H1 (cell line): Measurements from ENCODE around the gene SUV39H2. TPM values are rescaled to one million over a fixed set of nuclear protein-coding genes. Genes with fewer than 3 reads are reported as not detected.

Source experiments
- ATF2 ChIP-seq: IDR thresholded peaks from 2 replicates; pipeline ENCODE4 v1.6.1; 2012; ENCODE audit warnings: low read length, inconsistent platforms
- CHD7 ChIP-seq: fragments of 300-600 bp; sonication (generic); IDR thresholded peaks from 2 replicates; pipeline ENCODE4 v1.7.1; 2012; ENCODE audit warnings: low read length, moderate library complexity, mild to moderate bottlenecking, inconsistent platforms; ENCODE audit not compliant: insufficient replicate concordance
- CREB1 ChIP-seq: IDR thresholded peaks from 2 replicates; pipeline ENCODE4 v1.6.1; 2012; ENCODE audit warnings: inconsistent platforms
- NANOG ChIP-seq: IDR thresholded peaks from 2 replicates; pipeline ENCODE4 v1.6.1; 2011; ENCODE audit warnings: low read length, low read depth, mild to moderate bottlenecking, inconsistent platforms; ENCODE audit not compliant: insufficient read depth, poor library complexity, severe bottlenecking
- RAD21 ChIP-seq, 2 experiments: IDR thresholded peaks in 1 of 2; conservative IDR thresholded peaks in 1 of 2; 2 replicates each; pipeline ENCODE4 v1.6.1; 2011; ENCODE audit warnings: low read depth in 2 of 2, low read length in 2 of 2, improper control_type of control experiment in 1 of 2, inconsistent platforms in 1 of 2, mild to moderate bottlenecking in 1 of 2, moderate library complexity in 1 of 2
- RXRA ChIP-seq: IDR thresholded peaks from 2 replicates; pipeline ENCODE4 v1.6.1; 2011; ENCODE audit warnings: low read depth, mild to moderate bottlenecking, low read length, moderate library complexity; ENCODE audit not compliant: insufficient read depth
- SUZ12 ChIP-seq: fragments of 200-600 bp; sonication (generic); IDR thresholded peaks from 2 replicates; pipeline ENCODE4 v1.6.1; 2012; ENCODE audit warnings: mild to moderate bottlenecking, inconsistent platforms, low read length, moderate library complexity, mixed read lengths
- TEAD4 ChIP-seq: IDR thresholded peaks from 2 replicates; pipeline ENCODE4 v1.6.1; 2012; ENCODE audit warnings: low read depth, low read length, inconsistent platforms, mixed read lengths
- polyA plus RNA-seq, 7 experiments: library from polyadenylated mRNA; depleted of rRNA in 3 of 7; stranded (reverse) in 5 of 7; unstranded in 2 of 7; fragments of >200 nt in 5 of 7; fragments of 200-250 nt in 2 of 7; gene quantifications; 1 replicate in 5 of 7; 2 replicates in 1 of 7; 4 replicates in 1 of 7; pipeline versions ENCODE4 v1.2.1 to v1.2.3, GENCODE V29; 2011 to 2013; ENCODE audit warnings: missing spikeins in 2 of 7, mixed read lengths in 2 of 7
- total RNA-seq: library from RNA; stranded (reverse); fragmentation: NEBNext Ultra II Directional; extraction: Animal tissue kit (Norgen Biotek cat#: 25700); gene quantifications from 2 replicates; pipeline ENCODE4 v1.2.1, GENCODE V29; 2021

Gene SUV39H2
- total and polyA plus RNA-seq, 2 of the 8 experiments (the other 6 are each of a cell fraction or from before 2014, with no cell fraction given): 19.4 to 62.3 TPM

- TF ChIP-seq ATF2: no peak
- no peak for TF ChIP-seq TEAD4
- TF ChIP-seq RXRA: no peak
- TF ChIP-seq RAD21 (IDR thresholded peaks at IDR 0.05 in 1 of 2, conservative IDR thresholded peaks at IDR 0.05 in 1 of 2; ENCODE audit: low read depth in 2 of 2, low read length in 2 of 2): peak; percentile 18 to 27; a peak in 2 of 4 replicates
- TF ChIP-seq CHD7: peak; percentile 64
- no peak for TF ChIP-seq CREB1
- no peak for TF ChIP-seq NANOG
- no peak for TF ChIP-seq SUZ12
Measured at GRCh38 chr10:14904316-14904732, 25.7 kb downstream of the SUV39H2 start (continued).
